Measurements from ENCODE around the gene TIMM44. TPM values are rescaled to one million over a fixed set of nuclear protein-coding genes. Genes with fewer than 3 reads are reported as not detected.
A peak's percentile ranks its signal among the peaks of the same experiment; 100 is the strongest.
"Not testable (repeated sequence)": the region's sequence is repeated elsewhere in the genome, so short reads cannot be mapped to it uniquely, and the experiment has no call there.

The TIMM44 gene
- total and polyA plus RNA-seq, 4 donors = 25.5 to 74.8 (median 56.2) TPM

DNA sequence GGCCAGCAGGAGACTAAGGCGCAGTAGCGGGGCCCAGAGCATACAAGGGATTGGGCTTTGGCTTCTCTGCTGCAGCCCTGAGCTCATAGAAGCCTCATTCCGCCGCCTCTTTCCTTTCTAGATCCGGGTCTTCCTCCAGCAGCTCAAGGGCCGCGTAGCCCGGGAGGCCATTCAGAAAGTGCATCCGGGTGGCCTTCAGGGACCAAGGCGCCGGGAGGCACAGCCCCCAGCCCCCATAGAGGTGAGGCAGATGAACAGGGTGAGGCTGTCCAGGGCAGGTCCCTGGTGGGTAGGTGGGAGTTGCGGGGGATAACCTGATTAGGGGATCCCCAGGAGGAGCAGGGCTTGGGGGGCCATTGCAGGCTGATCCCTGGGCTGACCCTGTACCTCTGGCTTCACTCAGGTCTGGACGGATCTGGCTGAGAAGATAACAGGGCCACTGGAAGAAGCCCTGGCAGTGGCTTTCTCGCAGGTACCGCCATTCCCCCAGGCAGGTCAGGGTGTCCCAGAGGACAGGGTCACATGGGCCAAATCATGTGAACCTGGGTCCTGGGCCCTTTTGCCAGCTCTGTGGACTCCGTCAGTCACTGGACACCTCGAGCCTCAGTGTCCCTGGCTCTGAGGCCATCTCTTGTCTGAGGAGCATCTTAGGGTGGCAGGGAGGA lies 22.0 kb downstream of the TIMM44 start:
- WGBS (ENCODE audit: insufficient coverage) = 67% methylated on average over 12 of the region's 17 CpGs
- Histone ChIP-seq H3K27ac (ENCODE audit: low read depth, low read length) (peak overlapping the region; percentile 67), H3K9me3 (ENCODE audit: control insufficient read depth, insufficient read depth, low read length) (no peaks in the 10 kb centered on the region), H3K4me3 (ENCODE audit: low read depth, low read length) (peak overlapping the region; percentile 48), H3K4me1 (ENCODE audit: control insufficient read depth, insufficient read depth, low read length) (peaks cover 69% of the 10 kb centered on the region), H3K27me3 (ENCODE audit: control insufficient read depth, insufficient read depth, low read length) (peaks cover 29% of the 10 kb centered on the region), H3K36me3 (ENCODE audit: control insufficient read depth, insufficient read depth, low read length) (peaks cover 38% of the 10 kb centered on the region)
- no peak for DNase-seq (ENCODE audit: low read depth in 4 of 6, low spot score in 6 of 6)

DNA sequence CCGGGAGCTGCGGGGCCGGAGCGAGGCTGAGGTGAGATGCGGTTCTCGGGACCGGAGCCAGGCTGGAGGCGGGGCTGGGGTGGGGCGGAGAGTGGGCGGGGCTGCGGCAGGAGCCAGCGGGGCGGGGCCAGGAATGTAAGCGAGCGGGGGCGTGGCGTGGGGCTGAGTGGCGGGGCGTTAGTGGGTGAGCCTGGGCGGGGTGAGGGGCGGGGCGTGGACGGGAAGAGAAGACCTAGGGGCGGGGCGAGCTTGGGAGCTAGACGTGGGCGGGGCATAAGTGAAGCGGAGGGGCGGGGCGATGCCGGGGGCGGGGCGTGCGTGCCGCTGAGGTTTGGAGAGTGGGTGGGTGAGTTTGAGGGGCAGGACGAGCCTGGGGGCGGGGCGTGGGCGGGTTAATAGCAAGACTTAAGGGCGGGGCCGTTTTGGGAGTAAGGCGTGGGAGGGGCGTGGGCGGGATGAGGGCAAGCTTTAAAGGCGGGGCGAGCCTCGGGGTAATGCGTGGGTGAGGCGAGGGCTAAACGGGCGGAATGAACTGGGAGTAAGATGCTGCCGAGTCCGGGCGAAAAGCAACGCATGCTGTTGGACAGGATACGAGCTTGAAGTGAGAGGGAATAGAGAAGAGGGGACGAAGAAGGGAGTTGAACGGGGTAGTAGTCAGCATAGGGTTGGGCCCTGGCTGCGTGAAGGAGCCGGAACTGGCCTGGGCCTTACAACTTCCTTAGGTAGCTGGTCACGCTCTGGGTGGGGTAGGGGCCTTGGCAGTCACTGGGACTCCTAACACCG lies 22.8 kb downstream of the TIMM44 start:
- WGBS (ENCODE audit: insufficient coverage) = 1% methylated on average over 50 of the region's 62 CpGs
- Histone ChIP-seq H3K9me3 (ENCODE audit: control insufficient read depth, insufficient read depth, low read length) (no peaks in the 10 kb centered on the region), H3K27ac (ENCODE audit: low read depth, low read length) (peak overlapping the region; percentile 75), H3K4me3 (ENCODE audit: low read depth, low read length) (peak overlapping the region; percentile 52), H3K27me3 (ENCODE audit: control insufficient read depth, insufficient read depth, low read length) (peaks cover 36% of the 10 kb centered on the region), H3K36me3 (ENCODE audit: control insufficient read depth, insufficient read depth, low read length) (peaks cover 41% of the 10 kb centered on the region), H3K4me1 (ENCODE audit: control insufficient read depth, insufficient read depth, low read length) (peaks cover 72% of the 10 kb centered on the region)
- peak; percentile 76 to 99 (median 94) for DNase-seq (ENCODE audit: low read depth in 4 of 6, low spot score in 6 of 6)

DNA sequence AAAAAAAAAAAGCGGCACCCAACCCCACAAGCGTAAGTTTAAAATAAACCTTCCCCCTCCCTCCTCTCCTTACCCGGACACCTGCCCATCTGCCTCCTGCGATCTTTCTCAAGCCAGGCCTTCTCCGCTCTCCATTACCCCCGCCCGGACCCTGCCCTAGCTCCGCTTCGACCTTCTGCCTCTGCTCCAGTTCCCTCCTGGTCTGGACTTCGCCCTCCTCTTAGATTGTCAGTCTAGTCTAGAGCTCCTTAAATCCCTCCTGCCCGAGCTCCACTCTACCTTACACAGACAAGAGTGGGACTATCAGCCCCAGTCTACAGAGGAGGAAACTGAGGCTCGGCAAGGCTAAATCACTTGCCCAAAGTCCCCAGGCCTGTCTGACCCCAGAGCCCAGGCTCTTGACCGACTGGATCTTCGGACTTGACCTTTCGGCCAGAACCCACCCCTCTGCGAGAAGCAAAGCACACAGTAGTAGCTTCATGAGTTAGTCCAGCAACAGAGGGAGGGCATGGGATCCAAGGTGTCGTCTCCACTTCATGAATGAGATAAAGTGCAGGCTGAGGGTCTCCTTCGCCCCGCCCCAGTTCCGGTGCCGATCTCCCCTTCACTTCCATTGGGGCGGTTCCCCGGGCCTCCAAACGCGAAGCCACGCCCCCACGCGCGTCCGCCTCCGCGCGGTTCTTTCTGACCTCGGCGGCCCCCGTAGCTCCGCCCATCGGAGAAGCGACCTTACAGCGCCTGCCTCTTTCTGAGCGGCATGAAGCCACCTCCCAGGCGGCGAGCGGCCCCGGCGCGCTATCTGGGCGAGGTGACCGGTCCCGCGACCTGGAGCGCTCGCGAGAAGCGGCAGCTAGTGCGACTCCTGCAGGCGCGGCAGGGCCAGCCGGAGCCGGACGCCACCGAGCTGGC lies 23.6 kb downstream of the TIMM44 start, which contains the start of gene SNAPC2:
Gene SNAPC2, plus strand, starts transcription at position 729 of the 909 bp plus-strand sequence. Its CDS starts 29 bp downstream, at position 758.
- peak within 1 kb of the TSS; percentile 75 for H3K27ac ChIP-seq (ENCODE audit: low read depth, low read length)
- peaks cover 73% of the 10 kb centered on the region for H3K4me1 ChIP-seq (ENCODE audit: control insufficient read depth, insufficient read depth, low read length)
- DNase-seq (ENCODE audit: low read depth in 4 of 6, low spot score in 6 of 6) = peak; percentile 84 to 97 (median 88)
- peak within 1 kb of the TSS; percentile 52 for H3K4me3 ChIP-seq (ENCODE audit: low read depth, low read length)
- WGBS (ENCODE audit: insufficient coverage) = 8% methylated on average over 61 of the region's 62 CpGs
- peaks cover 43% of the 10 kb centered on the region for H3K27me3 ChIP-seq (ENCODE audit: control insufficient read depth, insufficient read depth, low read length)
- no peaks in the 10 kb centered on the region for H3K9me3 ChIP-seq (ENCODE audit: control insufficient read depth, insufficient read depth, low read length)
- peaks cover 40% of the 10 kb centered on the region for H3K36me3 ChIP-seq (ENCODE audit: control insufficient read depth, insufficient read depth, low read length)

- Histone ChIP-seq H3K27ac (ENCODE audit: low read depth, low read length) (no peak overlapping the region), H3K27me3 (ENCODE audit: control insufficient read depth, insufficient read depth, low read length) (peaks cover 46% of the 10 kb centered on the region), H3K9me3 (ENCODE audit: control insufficient read depth, insufficient read depth, low read length) (no peaks in the 10 kb centered on the region), H3K36me3 (ENCODE audit: control insufficient read depth, insufficient read depth, low read length) (peaks cover 40% of the 10 kb centered on the region), H3K4me1 (ENCODE audit: control insufficient read depth, insufficient read depth, low read length) (peaks cover 62% of the 10 kb centered on the region), H3K4me3 (ENCODE audit: low read depth, low read length) (no peak overlapping the region)
- no peak for DNase-seq (ENCODE audit: low read depth in 4 of 6, low spot score in 6 of 6)
- 55% methylated on average over 35 of the region's 42 CpGs for WGBS (ENCODE audit: insufficient coverage)
Observed at GRCh38 chr19:7918615-7919421, 24.6 kb downstream of the TIMM44 start.

DNA sequence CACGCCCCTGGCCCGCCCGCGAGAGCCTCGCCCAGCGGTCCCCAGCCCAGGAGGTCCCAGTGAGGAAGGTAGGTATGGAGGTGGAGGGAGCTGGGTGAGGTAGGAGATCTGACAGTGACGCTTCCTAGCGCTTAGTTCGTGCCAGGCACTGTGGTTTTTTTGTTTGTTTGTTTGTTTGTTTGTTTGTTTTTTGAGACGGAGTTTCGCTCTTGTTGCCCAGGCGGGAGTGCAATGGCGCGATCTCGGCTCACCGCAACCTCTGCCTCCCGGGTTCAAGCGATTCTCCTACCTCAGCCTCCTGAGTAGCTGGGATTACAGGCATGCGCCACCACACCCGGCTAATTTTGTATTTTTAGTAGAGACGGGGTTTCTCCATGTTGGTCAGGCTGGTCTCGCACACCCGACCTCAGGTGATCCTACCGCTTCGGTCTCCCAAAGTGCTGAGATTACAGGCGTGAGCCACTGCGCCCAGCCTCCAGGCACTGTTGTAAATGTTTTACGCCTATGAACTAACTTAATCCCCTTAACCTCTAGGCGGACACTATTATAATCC lies 25.3 kb downstream of the TIMM44 start:
- not testable (repeated sequence) for H3K9me3 ChIP-seq (ENCODE audit: control insufficient read depth, insufficient read depth, low read length); H3K27ac ChIP-seq (ENCODE audit: low read depth, low read length); DNase-seq (ENCODE audit: low read depth in 4 of 6, low spot score in 6 of 6); H3K4me3 ChIP-seq (ENCODE audit: low read depth, low read length)
- Histone ChIP-seq H3K4me1 (ENCODE audit: control insufficient read depth, insufficient read depth, low read length) (peaks cover 59% of the 10 kb centered on the region), H3K27me3 (ENCODE audit: control insufficient read depth, insufficient read depth, low read length) (peaks cover 47% of the 10 kb centered on the region), H3K36me3 (ENCODE audit: control insufficient read depth, insufficient read depth, low read length) (peaks cover 40% of the 10 kb centered on the region)
- WGBS (ENCODE audit: insufficient coverage) = 31% methylated on average over 17 of the region's 29 CpGs

DNA sequence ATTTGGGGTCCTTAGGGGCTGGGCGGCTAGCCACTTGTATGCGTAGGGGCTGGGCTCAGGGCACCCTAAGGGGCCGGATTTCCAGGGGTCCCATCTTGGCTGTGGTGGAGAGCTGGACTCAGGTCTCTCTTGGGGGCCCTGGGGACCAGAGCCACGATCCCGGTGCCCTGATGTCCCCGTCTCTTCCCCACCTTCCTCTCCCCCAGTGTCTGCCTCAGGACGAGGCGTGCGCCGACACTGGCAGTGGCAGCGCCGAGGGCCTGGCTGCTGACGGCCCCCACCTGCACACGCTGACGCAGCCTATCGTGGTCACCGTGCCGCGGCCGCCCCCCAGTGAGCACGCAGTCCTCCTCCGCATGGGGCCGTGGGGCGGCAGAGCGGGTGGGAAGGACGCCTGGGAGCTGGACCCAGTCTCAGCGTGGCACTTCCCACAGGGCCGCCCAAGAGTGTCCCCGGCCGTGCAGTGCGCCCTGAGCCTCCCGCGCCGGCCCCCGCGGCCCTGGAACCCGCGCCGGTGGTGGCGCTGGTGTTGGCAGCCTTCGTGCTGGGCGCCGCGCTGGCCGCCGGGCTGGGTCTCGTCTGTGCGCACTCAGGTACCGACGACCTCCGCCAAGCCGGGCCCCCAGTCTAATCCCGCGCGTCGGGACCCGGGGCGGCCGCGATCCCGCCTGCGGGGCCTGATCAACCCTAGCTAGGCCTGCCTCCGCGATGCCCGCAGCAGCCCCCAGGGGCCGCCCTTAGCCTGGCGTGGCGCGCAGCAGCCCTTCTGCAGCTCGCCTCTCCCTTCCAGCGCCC lies 26.0 kb downstream of the TIMM44 start:
- 1% methylated on average over 70 of the region's 71 CpGs for WGBS (ENCODE audit: insufficient coverage)
- DNase-seq (ENCODE audit: low read depth in 4 of 6, low spot score in 6 of 6) = peak in 2 of 6 donors; percentile 38 to 56
- Histone ChIP-seq H3K36me3 (ENCODE audit: control insufficient read depth, insufficient read depth, low read length) (peaks cover 40% of the 10 kb centered on the region), H3K4me3 (ENCODE audit: low read depth, low read length) (no peak overlapping the region), H3K27ac (ENCODE audit: low read depth, low read length) (no peak overlapping the region), H3K9me3 (ENCODE audit: control insufficient read depth, insufficient read depth, low read length) (no peaks in the 10 kb centered on the region), H3K27me3 (ENCODE audit: control insufficient read depth, insufficient read depth, low read length) (peaks cover 47% of the 10 kb centered on the region), H3K4me1 (ENCODE audit: control insufficient read depth, insufficient read depth, low read length) (peaks cover 54% of the 10 kb centered on the region)

DNA sequence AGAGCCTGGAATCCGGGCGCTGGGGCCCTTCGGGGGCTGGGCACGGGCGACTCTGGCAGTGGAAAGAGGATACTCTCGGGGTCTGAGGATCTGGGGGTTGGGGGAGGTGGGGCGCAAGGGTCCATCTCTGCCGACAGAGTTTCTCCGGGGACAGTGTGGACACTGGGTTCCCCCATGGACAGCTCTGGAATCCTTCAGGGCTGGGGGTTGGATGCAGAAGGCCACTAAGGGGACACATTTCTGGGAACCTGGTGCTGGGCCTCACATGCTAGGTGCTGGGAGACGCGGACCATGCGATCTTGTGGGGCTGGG lies 26.6 kb downstream of the TIMM44 start:
- Histone ChIP-seq H3K9me3 (ENCODE audit: control insufficient read depth, insufficient read depth, low read length) (no peaks in the 10 kb centered on the region), H3K4me1 (ENCODE audit: control insufficient read depth, insufficient read depth, low read length) (peaks cover 49% of the 10 kb centered on the region), H3K27ac (ENCODE audit: low read depth, low read length) (no peak overlapping the region), H3K4me3 (ENCODE audit: low read depth, low read length) (no peak overlapping the region), H3K36me3 (ENCODE audit: control insufficient read depth, insufficient read depth, low read length) (peaks cover 40% of the 10 kb centered on the region), H3K27me3 (ENCODE audit: control insufficient read depth, insufficient read depth, low read length) (peaks cover 47% of the 10 kb centered on the region)
- whole genome bisulfite sequencing (ENCODE audit: insufficient coverage) = 2% methylated on average over 12 of the region's 12 CpGs
- no peak for DNase-seq (ENCODE audit: low read depth in 4 of 6, low spot score in 6 of 6)

DNA sequence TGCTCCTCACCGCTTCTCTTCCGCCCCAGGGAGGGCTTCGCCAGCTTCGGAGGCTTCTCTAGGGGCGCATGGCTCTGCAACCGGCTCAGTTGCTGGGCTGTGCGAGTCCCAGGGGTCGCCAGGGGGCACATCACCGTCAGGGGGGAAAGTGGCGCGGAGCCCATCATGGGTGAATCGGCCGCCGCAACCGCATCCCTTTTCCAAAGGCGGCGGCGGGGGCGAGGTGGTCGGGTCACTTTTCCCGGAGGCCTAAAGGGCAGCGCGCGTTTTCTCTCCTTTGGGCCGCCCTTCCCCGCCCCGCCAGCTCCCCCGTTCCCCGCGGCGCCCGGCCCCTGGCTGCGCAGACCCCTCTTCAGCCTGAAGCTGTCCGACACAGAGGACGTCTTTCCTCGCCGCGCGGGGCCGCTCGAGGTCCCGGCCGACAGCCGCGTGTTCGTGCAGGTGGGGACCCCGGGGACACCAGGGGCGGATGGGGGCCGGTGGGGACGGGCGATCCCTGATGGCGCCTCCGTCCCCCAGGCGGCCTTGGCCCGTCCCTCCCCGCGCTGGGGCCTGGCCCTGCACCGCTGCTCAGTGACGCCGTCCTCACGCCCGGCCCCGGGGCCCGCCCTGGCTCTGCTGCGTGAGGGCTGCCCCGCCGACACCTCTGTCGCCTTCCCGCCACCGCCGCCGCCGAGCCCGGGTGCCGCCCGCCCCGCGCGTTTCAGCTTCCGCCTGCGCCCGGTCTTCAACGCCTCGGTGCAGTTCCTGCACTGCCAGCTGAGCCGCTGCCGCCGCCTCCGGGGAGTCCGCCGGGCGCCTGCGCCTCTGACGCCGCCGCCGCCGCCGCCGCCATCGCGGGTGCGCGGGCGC lies 27.1 kb downstream of the TIMM44 start:
- WGBS (ENCODE audit: insufficient coverage) = under 1% methylated on average over 104 of the region's 104 CpGs
- Histone ChIP-seq H3K9me3 (ENCODE audit: control insufficient read depth, insufficient read depth, low read length) (no peaks in the 10 kb centered on the region), H3K4me3 (ENCODE audit: low read depth, low read length) (no peak overlapping the region), H3K4me1 (ENCODE audit: control insufficient read depth, insufficient read depth, low read length) (peaks cover 43% of the 10 kb centered on the region), H3K27me3 (ENCODE audit: control insufficient read depth, insufficient read depth, low read length) (peaks cover 47% of the 10 kb centered on the region), H3K27ac (ENCODE audit: low read depth, low read length) (no peak overlapping the region), H3K36me3 (ENCODE audit: control insufficient read depth, insufficient read depth, low read length) (peaks cover 40% of the 10 kb centered on the region)
- no peak for DNase-seq (ENCODE audit: low read depth in 4 of 6, low spot score in 6 of 6)
